SJCRH30 (cell line): ENCODE measurements around the gene GPC6. TPM values are rescaled to one million over a fixed set of nuclear protein-coding genes. Genes with fewer than 3 reads are reported as not detected.

ENCODE experiments used
- DNase-seq, 2 experiments: peaks; one replicate each; pipeline ENCODE4 v3.0.0-alpha.2; 2015 to 2020
- H3K27ac ChIP-seq: fragments of 250-450 bp; sonication (Bioruptor Pico); 2 replicates; pipeline ENCODE4 v1.5.1; 2020; ENCODE audit warnings: mild to moderate bottlenecking, moderate library complexity
- H3K27me3 ChIP-seq: fragments of 250-450 bp; sonication (Bioruptor Pico); 2 replicates; pipeline ENCODE4 v1.5.1; 2020; ENCODE audit warnings: mild to moderate bottlenecking, moderate library complexity
- H3K36me3 ChIP-seq: fragments of 250-450 bp; sonication (Bioruptor Pico); 2 replicates; pipeline ENCODE4 v1.5.1; 2020; ENCODE audit warnings: mild to moderate bottlenecking, moderate library complexity
- H3K4me1 ChIP-seq: fragments of 250-450 bp; sonication (Bioruptor Pico); 2 replicates; pipeline ENCODE4 v1.5.1; 2020; ENCODE audit warnings: mild to moderate bottlenecking, moderate library complexity
- H3K4me3 ChIP-seq: fragments of 250-450 bp; sonication (Bioruptor Pico); 2 replicates; pipeline ENCODE4 v1.5.1; 2020; ENCODE audit warnings: mild to moderate bottlenecking, moderate library complexity
- H3K9me3 ChIP-seq: fragments of 250-450 bp; sonication (Bioruptor Pico); replicated peaks from 2 replicates; pipeline ENCODE4 v1.5.1; 2020; ENCODE audit warnings: mild to moderate bottlenecking, moderate library complexity
- total RNA-seq: library from RNA; depleted of rRNA; stranded (reverse); fragments of >200 nt; shearing (Covaris generic); gene quantifications from 2 replicates; pipeline ENCODE4 v1.2.3, GENCODE V29; 2014

The GPC6 gene
- total RNA-seq, 1 experiment from 2014 or later = 21.1 TPM

DNA sequence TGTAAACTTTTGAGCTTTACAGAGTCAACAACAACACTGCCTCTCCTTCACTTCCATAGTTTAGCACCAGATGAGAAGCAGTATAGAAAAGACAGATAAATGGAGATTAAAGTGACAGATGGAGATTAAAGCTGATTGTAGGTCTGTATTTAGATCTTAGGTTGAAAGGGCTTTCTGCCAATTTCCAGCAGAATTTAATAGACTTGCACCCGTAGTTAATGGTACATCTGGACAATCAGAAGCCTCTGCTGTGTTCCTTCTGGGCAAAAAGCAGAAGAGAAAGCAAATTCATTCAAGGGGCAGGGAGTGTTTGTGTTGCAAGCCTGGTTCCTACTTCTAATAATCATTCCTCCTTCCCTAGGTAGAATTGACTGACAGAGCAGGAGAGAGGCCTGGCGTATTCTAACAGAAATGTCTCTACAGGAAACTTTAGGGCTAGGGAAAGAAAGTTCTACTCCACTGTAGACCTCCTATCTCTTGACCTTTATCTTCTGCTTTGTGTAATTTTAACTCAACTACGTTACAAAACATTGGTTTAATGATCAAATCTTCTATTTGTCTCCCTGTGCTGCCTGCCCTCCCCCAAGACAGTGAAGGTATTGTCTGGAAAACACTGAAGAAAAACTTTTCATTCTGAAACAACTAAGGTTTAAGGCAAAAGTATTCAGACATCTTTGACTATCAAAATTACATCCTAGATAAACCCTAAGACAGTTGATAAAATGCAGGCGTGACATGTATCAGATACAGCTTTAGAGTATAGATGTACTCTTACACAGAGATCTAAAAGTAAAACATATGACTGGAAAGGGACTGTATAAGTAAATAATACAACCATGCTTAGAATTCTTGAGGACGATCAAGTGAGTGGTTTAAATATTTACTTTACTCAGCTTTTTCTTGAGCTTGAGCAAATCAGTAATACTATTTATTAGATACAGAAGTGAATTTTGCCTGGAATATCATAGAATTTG, 44.4 kb downstream of the GPC6 start:
- no peak overlapping the region for H3K27ac ChIP-seq
- H3K4me3 ChIP-seq = no peak overlapping the region
- H3K4me1 ChIP-seq = no peaks in the 10 kb centered on the region
- no peaks in the 10 kb centered on the region for H3K9me3 ChIP-seq
- DNase-seq = no peak
- H3K36me3 ChIP-seq = no peaks in the 10 kb centered on the region
- H3K27me3 ChIP-seq = no peaks in the 10 kb centered on the region

DNA sequence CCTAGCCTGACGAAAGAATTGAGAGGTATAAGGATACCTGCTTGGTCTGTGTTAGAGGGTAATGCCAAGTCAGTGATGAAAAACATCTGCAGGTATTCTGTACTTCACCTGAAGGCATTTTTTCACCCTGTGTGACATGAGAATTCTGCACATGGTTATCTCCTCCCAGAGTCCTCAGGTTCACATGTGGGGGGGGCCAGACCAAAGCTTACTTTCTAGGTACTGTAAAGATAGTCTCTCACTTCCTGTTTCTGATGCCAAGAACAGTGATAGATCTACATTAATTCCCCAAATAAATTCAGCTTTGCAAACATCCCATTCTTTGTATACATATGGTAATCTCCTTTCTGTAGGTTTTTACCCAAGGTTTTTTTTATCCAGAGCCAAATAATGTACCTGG, 53.4 kb downstream of the GPC6 start:
- no peak overlapping the region for H3K27ac ChIP-seq
- no peaks in the 10 kb centered on the region for H3K9me3 ChIP-seq

GRCh38 chr13:93280688-93281087, 54.1 kb downstream of the GPC6 start:
- Histone ChIP-seq H3K4me1 (no peaks in the 10 kb centered on the region), H3K27me3 (no peaks in the 10 kb centered on the region), H3K9me3 (no peaks in the 10 kb centered on the region), H3K27ac (no peak overlapping the region), H3K4me3 (no peak overlapping the region), H3K36me3 (no peaks in the 10 kb centered on the region)
- no peak for DNase-seq

More for the DNA sequence above, 53.4 kb downstream of the GPC6 start:
- Histone ChIP-seq H3K4me1 (no peaks in the 10 kb centered on the region), H3K27me3 (no peaks in the 10 kb centered on the region), H3K36me3 (no peaks in the 10 kb centered on the region), H3K4me3 (no peak overlapping the region)
- DNase-seq = no peak

- Histone ChIP-seq H3K4me3 (no peak overlapping the region), H3K36me3 (no peaks in the 10 kb centered on the region), H3K4me1 (no peaks in the 10 kb centered on the region), H3K27me3 (no peaks in the 10 kb centered on the region), H3K9me3 (no peaks in the 10 kb centered on the region), H3K27ac (no peak overlapping the region)
- DNase-seq = no peak
Measured at GRCh38 chr13:93283255-93283654, 56.6 kb downstream of the GPC6 start.

DNA sequence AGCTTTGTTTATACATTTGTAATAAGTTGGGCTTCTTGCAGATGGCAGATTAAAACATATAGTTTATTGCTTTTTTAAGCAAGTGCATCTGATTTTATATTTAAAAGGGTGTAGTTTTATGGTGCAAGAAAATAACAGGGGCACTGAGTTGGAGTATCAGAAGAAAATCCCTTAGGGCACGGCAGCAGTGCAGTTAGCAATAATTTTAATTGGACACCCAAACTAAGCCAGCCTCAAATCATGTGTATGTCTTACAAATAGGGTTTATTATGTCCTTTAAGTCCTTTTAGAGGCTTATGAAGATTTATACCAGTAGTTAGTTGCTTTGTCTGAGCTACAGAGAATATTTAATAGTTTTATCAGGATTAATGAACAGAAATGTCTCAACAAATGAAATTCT, 57.5 kb downstream of the GPC6 start:
- H3K36me3 ChIP-seq = no peaks in the 10 kb centered on the region

GRCh38 chr13:93286047-93286446, 59.4 kb downstream of the GPC6 start:
- DNase-seq = peak; percentile 3 to 34
- H3K27ac ChIP-seq = no peak overlapping the region
- H3K36me3 ChIP-seq = no peaks in the 10 kb centered on the region
- no peaks in the 10 kb centered on the region for H3K27me3 ChIP-seq
- no peak overlapping the region for H3K4me3 ChIP-seq
- no peaks in the 10 kb centered on the region for H3K4me1 ChIP-seq
- H3K9me3 ChIP-seq = no peaks in the 10 kb centered on the region

More for the DNA sequence above, 57.5 kb downstream of the GPC6 start:
- Histone ChIP-seq H3K27ac (no peak overlapping the region), H3K4me1 (no peaks in the 10 kb centered on the region), H3K4me3 (no peak overlapping the region), H3K27me3 (no peaks in the 10 kb centered on the region), H3K9me3 (no peaks in the 10 kb centered on the region)
- no peak for DNase-seq

DNA sequence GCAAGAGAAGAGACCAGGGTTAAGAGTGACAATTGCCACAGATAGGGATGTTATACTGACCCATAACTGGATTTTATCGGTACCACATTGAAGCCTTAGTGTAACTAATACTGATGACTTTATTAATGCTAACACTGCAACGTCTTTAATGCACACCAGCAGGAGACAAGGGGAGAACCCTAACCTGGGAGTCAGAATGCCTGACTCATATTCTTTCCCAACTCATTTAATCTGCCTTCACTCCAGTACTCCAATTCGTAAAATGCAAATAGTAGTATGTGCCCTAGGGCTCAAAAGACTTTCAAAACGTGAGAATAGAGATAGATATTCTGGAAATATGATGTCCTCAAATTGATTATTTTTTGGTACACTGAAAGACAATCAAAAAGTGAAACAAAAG, 62.4 kb downstream of the GPC6 start:
- H3K4me1 ChIP-seq = no peaks in the 10 kb centered on the region
- H3K27ac ChIP-seq = no peak overlapping the region
- no peaks in the 10 kb centered on the region for H3K9me3 ChIP-seq
- no peaks in the 10 kb centered on the region for H3K36me3 ChIP-seq
- H3K4me3 ChIP-seq = no peak overlapping the region
- no peak for DNase-seq
- no peaks in the 10 kb centered on the region for H3K27me3 ChIP-seq

DNA sequence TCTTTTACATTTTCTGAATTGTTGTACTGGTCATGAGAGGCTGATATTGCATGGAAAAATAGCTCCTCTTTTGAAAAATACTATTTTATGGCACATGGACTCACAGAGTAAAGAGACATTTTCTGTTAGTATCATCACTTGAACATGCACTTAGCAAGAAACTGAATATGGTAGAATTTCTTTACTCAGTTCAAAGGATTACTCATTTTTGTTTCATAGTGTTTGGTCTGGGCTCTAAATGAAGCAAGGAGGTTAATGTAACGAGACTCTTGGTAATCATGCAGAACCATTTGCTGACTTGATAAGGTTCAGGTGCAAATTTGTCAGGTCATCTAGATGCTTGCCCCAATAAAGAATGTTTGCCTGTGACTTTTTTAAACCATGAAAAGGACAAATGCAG, 63.2 kb downstream of the GPC6 start:
- Histone ChIP-seq H3K27ac (peak overlapping the region; percentile 20; the same call in 1 of the 2 replicates), H3K27me3 (no peaks in the 10 kb centered on the region), H3K36me3 (no peaks in the 10 kb centered on the region), H3K4me3 (no peak overlapping the region), H3K4me1 (no peaks in the 10 kb centered on the region), H3K9me3 (no peaks in the 10 kb centered on the region)
- no peak for DNase-seq

- no peaks in the 10 kb centered on the region for H3K9me3 ChIP-seq
- H3K36me3 ChIP-seq = no peaks in the 10 kb centered on the region
- no peaks in the 10 kb centered on the region for H3K27me3 ChIP-seq
- no peaks in the 10 kb centered on the region for H3K4me1 ChIP-seq
- peak in 1 of 2 experiments; percentile 15 for DNase-seq
- no peak overlapping the region for H3K4me3 ChIP-seq
- H3K27ac ChIP-seq = peak overlapping the region; percentile 25
Measured at GRCh38 chr13:93290503-93290902, 63.9 kb downstream of the GPC6 start.

DNA sequence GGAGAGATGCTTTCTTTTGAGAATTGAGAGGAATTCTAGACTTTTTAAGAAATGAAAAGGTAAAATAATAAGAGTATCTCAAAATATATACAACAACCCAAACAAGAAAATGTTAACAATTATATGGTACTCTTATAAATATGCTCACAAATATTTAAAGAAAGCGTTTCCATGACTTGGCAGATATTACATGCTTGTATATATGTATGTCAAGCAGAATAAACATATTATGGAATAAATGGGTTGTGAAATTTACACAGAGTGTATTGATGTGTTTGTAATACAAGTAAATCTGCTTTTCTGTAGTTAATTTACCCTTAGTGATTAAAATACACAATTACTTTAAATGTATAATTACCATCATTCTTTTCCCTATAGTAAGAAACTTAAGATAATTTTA, 65.8 kb downstream of the GPC6 start:
- Histone ChIP-seq H3K36me3 (no peaks in the 10 kb centered on the region), H3K27me3 (no peaks in the 10 kb centered on the region), H3K27ac (no peak overlapping the region), H3K4me1 (no peaks in the 10 kb centered on the region), H3K4me3 (no peak overlapping the region), H3K9me3 (no peaks in the 10 kb centered on the region)
- no peak for DNase-seq

DNA sequence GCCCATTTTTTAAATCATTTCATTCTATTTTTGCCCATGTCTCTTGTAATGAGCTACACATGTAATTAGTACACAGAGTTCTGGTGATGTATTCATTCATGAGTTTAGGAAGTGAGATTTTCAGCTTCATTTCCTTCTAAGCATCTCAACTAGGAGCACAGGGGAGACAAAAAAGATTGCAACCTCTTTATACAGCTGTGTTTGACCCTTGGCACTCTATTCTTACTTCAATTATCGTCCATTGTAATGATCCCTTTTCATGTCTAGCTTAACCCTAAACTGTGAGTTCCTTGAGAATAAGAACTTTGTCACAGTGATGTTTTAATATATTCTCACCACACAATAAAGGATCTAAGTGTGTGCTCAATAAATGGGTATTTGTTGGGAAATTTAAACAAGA, 67.1 kb downstream of the GPC6 start:
- H3K4me1 ChIP-seq = no peaks in the 10 kb centered on the region

DNA sequence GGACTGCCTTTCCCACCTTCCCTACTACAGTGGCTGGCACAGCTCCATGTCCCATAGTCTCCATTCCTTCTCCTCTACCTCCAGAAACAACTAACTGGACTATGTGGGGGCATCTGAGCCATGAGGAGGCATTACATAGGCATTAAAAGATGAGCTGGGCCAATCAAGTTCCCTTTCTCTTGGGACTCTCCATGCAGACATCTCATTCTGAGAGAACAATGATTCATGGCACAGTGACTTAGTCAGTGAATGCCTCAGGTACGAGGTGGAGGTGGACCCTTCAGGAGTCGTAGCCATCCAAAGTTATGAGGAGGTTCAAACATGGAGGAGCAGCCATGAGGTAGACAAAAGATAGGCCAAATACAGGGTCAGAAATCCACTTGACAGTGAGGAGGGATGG, 70.0 kb downstream of the GPC6 start:
- H3K9me3 ChIP-seq = no peaks in the 10 kb centered on the region

More for the DNA sequence above, 67.1 kb downstream of the GPC6 start:
- no peak for DNase-seq
- H3K27me3 ChIP-seq = no peaks in the 10 kb centered on the region
- H3K9me3 ChIP-seq = no peaks in the 10 kb centered on the region
- no peaks in the 10 kb centered on the region for H3K36me3 ChIP-seq
- no peak overlapping the region for H3K27ac ChIP-seq
- no peak overlapping the region for H3K4me3 ChIP-seq

GRCh38 chr13:93298713-93299112, 72.1 kb downstream of the GPC6 start:
- no peak for DNase-seq
- no peak overlapping the region for H3K27ac ChIP-seq
- no peaks in the 10 kb centered on the region for H3K9me3 ChIP-seq
- H3K4me1 ChIP-seq = no peaks in the 10 kb centered on the region
- no peaks in the 10 kb centered on the region for H3K36me3 ChIP-seq
- no peaks in the 10 kb centered on the region for H3K27me3 ChIP-seq
- no peak overlapping the region for H3K4me3 ChIP-seq

More for the DNA sequence above, 70.0 kb downstream of the GPC6 start:
- Histone ChIP-seq H3K27ac (no peak overlapping the region), H3K36me3 (no peaks in the 10 kb centered on the region), H3K4me1 (no peaks in the 10 kb centered on the region), H3K27me3 (no peaks in the 10 kb centered on the region), H3K4me3 (no peak overlapping the region)
- no peak for DNase-seq

- no peak overlapping the region for H3K4me3 ChIP-seq
- H3K27me3 ChIP-seq = no peaks in the 10 kb centered on the region
- no peaks in the 10 kb centered on the region for H3K36me3 ChIP-seq
- H3K27ac ChIP-seq = no peak overlapping the region
- no peaks in the 10 kb centered on the region for H3K9me3 ChIP-seq
- no peak for DNase-seq
- H3K4me1 ChIP-seq = no peaks in the 10 kb centered on the region
Measured at GRCh38 chr13:93304134-93304533, 77.5 kb downstream of the GPC6 start.

GRCh38 chr13:93304868-93305613, 78.4 kb downstream of the GPC6 start:
- Histone ChIP-seq H3K4me1 (no peaks in the 10 kb centered on the region), H3K27me3 (no peaks in the 10 kb centered on the region), H3K27ac (no peak overlapping the region), H3K4me3 (no peak overlapping the region), H3K9me3 (no peaks in the 10 kb centered on the region), H3K36me3 (no peaks in the 10 kb centered on the region)
- DNase-seq = no peak
